Middle frontal gyrus (tissue), 1 donor: ENCODE measurements around the gene ADAP1.

ENCODE experiments used
- DNase-seq: peaks from one replicate; pipeline ENCODE4 v3.0.0-alpha.2; 2015; ENCODE audit warnings: low spot score; ENCODE audit errors: extremely low spot score

ADAP1 gene

DNA sequence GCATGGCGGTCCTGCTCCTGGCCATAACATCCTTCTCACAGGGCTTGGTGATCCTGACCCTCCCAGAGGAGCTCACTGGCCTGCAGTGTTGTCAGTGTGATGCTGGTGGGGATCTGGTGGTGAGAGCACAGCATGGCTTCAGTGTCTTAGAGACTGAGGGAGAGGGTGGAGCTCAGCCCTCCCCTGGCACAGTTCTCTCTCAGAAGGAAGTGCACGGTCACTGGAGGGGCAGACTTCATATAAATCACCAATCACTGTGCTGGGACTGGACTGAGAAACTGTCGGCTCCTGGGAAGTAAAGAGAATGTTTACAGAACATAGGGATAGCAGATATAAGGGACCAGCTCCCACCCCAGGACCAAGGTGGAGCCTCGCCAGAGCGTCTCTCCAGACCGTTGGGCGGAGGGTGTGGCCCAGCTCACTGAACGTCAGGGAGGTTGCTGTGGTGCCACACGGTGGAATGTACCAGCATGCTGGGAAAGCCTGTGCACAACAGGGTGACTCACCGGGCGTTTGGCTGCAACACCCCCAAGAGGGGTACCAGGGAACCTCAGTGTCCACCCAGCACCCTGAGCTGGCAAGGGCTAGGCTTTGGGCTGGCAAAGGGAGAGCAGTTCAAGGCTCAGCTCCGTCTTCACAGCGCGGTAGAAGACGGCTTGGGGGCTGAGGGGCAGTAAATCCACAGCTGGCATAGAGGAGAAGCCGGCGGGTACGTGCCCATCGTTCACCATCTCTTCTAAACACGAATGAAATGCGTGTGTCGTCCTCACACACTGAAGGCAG lies 86.9 kb downstream of the ADAP1 start:
- no peak for DNase-seq

DNA sequence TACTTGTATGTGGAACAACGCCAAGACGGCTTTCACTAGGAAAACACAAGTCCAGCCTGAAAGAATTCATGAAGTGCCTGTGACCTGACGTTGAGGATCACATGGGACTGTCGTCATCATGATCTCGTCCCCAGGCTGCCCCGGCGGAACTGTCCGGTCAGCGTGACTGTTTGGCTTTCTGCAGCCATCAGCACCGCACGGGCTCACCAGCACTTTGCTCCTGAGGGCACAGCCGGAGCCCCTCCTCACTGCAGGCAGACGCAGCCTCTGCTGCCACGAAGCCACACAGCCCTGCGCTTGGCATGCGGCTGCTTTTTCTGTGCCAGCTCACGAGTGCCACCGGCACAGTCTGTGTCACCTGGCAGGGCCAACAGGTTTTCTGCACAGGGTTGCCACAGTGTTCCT lies 87.5 kb downstream of the ADAP1 start:
- DNase-seq = no peak

DNA sequence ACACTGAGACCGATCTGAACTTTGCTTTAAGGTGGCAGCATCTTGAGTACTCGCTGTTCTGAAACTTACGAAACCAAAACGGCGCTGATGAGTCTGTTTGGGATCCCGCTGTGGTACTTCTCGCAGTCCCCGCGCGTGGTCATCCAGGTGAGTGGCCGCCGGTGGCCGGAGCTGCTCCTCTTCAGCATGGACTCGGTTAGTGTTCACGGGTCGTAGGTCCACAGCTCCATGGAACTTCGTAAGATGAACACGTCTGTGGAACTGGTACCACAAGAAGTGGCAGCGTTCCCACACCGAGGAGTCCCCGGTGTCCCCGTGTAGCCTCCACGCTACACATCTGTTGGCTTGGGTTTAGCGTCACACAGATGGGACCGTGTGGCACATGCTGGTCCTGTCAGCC lies 88.6 kb downstream of the ADAP1 start:
- DNase-seq = no peak

DNA sequence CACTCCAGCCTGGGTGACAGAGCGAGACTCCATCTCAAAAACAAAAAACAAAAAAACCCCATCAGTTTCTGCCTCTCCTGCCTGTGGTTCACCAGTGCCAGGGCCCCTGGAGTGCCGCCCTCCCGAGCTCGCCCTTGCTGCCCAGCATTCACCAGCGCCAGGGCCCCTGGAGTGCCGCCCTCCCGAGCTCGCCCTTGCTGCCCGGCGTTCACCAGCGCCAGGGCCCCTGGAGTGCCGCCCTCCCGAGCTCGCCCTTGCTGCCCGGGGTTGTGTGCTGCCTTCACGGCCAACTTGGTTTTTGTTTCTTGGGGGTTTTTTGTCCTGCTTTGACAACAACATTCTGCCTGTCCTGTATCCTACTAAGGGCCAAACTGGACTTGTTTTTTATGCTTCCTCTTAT lies 91.4 kb downstream of the ADAP1 start:
- DNase-seq = no peak

DNA sequence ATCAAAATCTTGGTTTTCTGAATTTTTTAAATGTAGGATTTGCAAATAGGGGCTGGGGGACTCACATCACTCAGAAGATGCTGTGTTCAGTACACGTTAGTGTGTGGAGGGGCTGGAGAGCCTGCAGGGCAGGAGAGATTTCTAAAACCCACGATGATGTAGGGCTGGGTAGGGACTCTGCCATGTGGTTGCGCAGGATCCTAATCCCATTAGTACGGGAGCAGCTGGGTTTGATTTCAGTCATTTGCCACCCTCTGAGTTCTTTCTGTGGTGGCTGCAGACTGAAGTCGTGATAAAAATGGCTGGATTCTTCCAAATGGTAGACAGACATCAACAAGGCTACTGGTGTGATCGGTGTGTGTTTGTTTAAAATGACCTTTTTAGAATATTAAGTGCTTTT lies 92.3 kb downstream of the ADAP1 start:
- no peak for DNase-seq

DNA sequence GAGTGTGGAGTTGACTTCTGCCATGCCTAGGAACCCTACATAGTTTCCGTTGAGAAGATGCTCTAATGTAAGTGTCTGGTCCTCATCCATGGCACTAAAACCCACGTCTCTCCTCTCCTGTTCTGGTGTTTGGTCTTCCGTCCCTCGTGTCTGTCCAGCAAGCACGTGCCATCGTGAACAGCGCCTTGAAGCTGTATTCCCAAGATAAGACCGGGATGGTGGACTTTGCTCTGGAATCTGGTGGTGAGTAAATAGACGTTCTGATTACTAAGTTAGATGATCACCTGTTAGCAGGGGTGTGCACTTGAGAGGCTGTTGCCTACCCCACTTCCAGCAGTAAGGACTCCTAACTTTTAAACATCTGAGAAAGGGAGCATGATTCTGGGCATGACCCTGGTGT lies 93.3 kb downstream of the ADAP1 start:
- no peak for DNase-seq

DNA sequence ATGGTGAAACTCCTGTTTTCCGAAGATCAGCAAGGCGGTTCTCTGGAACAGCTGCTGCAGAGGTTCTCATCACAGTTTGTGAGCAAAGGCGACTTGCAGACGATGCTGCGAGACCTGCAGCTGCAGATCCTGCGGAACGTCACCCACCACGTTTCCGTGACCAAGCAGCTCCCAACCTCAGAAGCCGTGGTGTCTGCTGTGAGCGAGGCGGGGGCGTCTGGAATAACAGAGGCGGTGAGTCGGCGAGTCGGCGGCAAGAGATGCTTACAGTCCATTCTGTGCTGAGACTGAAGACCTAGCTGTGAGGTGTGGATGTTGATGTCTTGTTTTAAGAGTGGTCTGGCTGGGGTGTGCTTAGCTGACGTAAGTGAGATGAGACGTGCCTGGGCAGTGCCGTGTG lies 94.3 kb downstream of the ADAP1 start:
- no peak for DNase-seq

DNA sequence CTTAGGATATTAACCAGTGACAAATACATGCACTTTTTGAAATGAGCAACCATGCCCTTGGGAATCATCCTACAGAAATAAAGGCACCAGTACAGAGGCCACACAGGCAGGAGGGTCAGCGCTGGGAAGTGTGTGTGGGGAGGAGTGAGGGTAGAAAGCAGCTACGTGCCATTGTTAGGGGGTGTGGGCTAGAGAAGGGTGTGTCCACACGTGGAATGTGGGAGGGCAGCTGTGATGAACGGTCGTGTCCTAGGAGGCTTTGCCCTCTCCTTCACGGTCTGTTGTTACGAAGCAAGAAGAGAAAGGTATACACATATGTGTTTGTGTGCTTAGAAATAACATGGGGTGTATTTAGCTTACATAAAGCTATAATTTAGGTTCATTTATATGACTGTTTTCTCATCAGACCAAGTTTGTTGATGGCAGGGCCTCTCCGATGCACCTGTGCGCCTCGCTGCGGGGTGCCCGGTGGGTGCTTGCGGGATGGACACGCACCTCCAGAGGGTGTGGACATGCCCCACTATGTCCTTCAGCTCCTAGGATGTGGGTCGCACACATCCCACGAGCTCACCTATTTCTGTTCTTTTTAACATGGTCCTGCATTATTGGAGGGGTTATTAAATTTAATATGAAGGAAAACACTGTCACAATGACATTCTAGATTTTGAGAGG lies 95.0 kb downstream of the ADAP1 start:
- DNase-seq = no peak

DNA sequence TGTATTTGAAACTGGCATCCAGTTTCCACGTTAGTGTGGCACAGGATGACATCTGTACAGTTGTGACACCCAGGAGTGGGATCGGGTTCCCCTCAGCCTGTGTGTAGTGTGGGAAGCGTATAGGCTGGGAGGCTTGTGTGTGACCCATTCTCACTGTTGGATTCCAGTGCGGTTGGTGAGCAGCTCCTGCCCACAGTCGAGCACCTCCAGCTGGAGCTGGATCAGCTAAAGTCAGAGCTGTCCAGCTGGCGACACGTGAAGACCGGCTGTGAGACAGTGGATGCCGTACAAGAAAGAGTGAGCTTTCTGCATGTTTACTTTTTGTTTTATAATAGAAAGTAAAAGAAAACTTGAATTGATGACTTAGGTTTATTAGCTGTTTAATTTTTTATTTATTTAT lies 96.8 kb downstream of the ADAP1 start:
- no peak for DNase-seq

DNA sequence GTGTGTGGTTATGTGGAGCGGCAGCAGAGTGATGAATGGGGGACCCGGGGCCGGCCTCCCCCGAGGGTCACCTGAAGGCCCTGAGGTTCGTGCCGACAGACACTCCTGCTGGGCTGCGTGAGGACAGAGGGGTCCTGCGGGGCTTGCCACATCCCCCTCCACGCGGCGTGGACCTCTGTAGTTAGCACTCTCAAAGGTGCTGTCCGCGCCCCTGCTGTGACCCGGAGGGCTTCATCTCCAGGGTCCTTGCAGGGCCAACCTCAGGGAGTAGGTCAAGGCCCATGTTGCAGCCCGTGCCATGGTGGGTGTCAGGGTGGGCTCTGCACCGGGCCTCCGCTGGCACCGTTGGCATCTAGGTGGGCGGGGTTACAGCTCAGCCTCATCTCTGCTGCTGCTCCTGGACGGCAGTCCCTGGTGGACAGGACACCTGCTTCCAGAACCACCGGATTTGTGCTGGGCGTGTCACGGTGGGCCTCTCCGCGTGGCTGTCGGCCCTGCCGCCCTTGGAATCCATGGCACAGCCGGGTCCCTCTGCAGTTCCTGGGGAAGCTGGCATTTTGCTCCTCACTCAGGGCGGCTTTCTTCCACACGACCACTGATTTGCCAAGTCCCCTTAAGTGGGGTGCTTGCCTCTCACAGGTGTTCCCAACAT lies 97.9 kb downstream of the ADAP1 start:
- no peak for DNase-seq

DNA sequence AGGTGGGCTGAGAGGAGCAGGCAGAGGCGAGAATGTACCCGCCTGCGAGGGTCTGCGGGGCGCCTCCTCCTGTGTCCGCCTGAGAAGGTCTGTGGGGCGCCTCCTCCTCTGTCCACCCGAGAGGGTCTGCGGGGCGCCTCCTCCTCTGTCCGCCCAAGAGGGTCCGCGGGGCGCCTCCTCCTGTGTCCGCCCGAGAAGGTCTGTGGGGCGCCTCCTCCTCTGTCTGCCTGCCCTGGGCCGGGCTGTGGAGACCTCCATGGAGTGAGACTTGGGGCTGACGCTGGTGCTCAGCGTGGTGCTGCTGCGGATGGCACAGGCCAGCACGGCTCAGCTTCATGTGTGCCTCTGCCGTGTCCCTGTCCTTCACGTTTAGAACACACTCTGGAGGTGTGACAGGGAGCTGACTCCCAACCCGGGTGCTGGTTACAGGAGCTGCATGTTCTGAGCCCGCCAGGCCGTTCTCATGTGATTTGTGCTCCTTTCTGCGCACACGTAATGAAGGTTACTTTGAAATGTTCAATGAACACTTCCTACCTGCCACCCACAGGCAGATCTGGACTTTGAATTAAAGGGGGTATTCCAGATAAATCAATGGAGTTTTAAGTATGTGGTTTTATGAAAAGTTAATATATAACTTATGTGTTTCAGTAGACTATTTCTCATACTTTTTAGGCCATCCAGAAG lies 98.7 kb downstream of the ADAP1 start:
- DNase-seq = no peak

DNA sequence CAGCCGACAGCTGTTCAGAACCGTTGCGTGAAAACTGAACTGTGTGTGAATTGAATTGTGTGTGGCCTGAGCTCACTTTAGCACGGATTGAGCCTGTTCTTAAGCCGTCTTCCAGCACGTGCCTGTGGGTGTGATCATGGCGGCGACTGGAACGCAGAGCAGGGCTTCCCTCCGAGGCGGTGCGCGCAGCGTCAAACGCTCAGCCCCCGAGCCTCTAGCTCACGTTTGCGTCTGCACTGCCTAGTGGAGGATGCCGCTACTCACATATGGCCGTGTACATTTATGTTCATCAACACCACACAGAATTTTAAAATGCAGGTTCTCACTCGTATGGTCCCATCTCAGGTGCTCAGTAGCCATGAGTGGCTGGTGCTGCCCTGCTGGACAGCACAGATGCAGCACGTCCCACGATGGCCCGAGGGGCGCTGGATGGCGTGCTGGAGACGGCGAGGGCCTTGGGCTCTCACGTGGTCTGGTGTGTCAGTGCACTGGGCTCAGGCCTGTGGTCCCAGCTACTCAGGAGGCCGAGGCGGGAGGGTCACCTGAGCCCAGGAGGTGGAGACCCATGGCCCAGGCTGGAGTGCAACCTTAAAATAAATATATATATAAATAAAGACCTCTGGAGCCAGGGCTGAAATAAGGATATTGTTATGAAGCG lies 100.2 kb downstream of the ADAP1 start:
- DNase-seq = no peak

DNA sequence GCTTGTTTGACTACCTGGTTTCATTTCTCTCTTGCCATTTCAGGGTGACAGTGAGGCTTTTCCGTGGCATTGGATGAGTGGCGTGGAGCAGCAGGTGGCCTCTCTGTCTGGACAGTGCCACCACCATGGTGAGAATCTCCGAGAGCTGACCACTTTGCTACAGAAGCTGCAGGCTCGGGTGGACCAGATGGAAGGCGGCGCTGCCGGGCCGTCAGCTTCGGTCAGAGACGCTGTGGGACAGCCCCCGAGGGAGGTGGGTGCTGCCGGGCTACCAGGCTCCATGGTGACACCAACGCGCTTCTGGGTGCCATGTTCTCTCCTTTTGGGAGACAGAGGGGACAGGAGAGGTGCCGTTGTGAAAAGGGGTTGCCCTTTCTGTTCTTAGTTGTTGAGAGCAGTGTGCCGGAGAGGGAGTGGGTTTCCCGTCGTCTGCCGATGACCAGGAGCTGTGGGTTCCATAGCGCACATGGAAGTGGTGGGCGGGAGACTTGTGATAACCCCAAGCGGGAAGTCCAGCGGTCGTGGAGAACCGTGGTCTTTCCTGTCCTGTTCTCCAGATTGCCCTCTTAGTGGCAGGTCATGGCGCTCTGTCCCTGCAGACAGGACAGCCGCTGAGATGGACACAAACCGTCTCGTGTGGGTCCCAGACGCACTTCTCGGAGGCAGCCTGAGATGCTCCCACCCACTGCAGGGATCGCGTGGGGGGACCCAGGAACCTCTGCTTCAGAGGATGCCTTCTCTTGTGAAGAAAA lies 100.9 kb downstream of the ADAP1 start:
- DNase-seq = no peak

DNA sequence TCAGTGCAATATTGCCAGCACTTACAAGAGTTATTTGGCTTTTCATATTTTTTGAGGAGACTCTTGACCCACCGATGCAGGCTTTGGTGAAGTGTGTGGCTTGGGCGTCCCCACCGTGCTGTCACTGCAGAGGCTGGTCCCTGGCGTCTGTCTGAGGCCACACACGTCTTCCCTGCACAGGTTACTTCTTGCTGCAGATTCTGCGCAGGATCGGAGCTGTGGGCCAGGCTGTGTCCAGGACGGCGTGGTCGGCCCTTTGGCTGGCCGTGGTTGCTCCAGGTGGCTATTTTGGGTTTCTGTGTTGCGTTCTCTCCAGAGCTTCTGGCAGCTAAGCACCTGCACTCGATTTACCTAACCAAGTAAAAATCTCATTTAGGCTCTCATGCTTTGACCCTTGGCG lies 103.3 kb downstream of the ADAP1 start:
- no peak for DNase-seq

DNA sequence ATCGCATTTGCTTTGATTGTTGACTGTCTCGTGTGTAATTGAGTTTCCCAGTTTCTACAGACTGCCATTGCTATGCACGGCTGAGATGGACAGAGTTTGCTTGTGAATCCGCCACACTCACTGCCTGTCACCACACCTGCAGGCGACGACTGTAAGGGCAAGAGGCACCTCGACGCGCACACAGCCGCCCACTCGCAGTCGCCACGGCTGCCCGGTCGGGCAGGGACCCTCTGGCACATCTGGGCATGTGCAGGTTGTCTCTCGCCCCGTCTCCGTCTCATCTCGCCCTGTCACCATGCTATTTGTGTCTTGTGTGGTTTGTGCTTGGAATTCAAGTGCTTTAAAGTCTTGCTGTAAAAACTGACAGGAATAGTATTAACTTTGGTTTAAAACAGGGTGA lies 104.7 kb downstream of the ADAP1 start:
- DNase-seq = no peak

DNA sequence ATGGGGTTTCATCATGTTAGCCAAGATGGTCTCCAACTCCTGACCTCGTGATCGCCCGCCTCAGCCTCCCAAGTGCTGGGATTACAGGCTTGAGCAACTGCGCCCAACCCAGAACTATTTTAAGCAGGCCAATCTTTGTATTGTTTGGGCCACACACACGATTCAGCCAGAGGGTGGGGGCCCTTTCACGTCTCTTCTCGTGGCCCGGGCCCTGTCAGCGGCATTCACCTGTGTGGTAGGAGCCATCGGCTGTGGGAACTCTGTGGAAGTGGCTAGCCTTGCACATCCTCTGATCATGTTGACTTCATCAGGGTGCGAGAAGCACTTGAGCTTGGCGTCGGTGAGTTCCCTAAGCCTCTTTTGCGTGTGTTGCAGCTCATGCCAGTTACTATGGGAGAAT lies 105.3 kb downstream of the ADAP1 start:
- no peak for DNase-seq
